ENCODE measurements around the gene AK6. TPM values are rescaled to one million over a fixed set of nuclear protein-coding genes. Genes with fewer than 3 reads are reported as not detected.
"Not testable (repeated sequence)": the region's sequence is repeated elsewhere in the genome, so short reads cannot be mapped to it uniquely, and the experiment has no call there.

Gene AK6
- total RNA-seq, result 10 to 100 TPM in 1 of 2 donors, 1 to 10 TPM in 1; 8.8 to 12.6 TPM
- total RNA-seq, result 4.9 to 11.7 reads per million in 2 donors

GRCh38 chr5:69369340-69370121 lies at the start of gene AK6, which contains the start of the genes RAD17 and TAF9:
Gene AK6, minus strand, starts transcription at chr5:69369520. Its CDS starts 30 bp downstream, at chr5:69369490.
Gene RAD17, plus strand, starts transcription at chr5:69369818. Its CDS starts 2,391 bp downstream, at chr5:69372209.
Gene TAF9, minus strand, starts transcription at chr5:69369520. Its CDS starts 3,783 bp downstream, at chr5:69365737.
- Mint-ChIP-seq H3K4me3 (peak within 1 kb of the TSS; percentile 95), H3K4me1 (peaks cover 20% of the 10 kb centered on the region), H3K27me3 (no peaks in the 10 kb centered on the region), H3K27ac (peak within 1 kb of the TSS; percentile 95), H3K36me3 (ENCODE audit: low read depth) (peaks cover 4% of the 10 kb centered on the region)
- no peaks in the 10 kb centered on the region for H3K9me3 ChIP-seq (ENCODE audit: control insufficient read depth, low read length, poor library complexity, severe bottlenecking)
- peak; percentile 93 for ATAC-seq
- peak; percentile 83 to 86 (median 84) for DNase-seq

GRCh38 chr5:69418554-69418953 lies 49.2 kb upstream of the AK6 start:
- Mint-ChIP-seq H3K4me1 (peaks cover 6% of the 10 kb centered on the region), H3K27ac (no peak overlapping the region), H3K36me3 (ENCODE audit: low read depth) (peaks cover 4% of the 10 kb centered on the region), H3K4me3 (no peak overlapping the region), H3K27me3 (no peaks in the 10 kb centered on the region)
- ATAC-seq (no peak), DNase-seq (no peak)
- no peaks in the 10 kb centered on the region for H3K9me3 ChIP-seq (ENCODE audit: control insufficient read depth, low read length, poor library complexity, severe bottlenecking)

GRCh38 chr5:69416699-69417098 lies 47.4 kb upstream of the AK6 start:
- DNase-seq (no peak), ATAC-seq (no peak)
- Mint-ChIP-seq H3K4me1 (peaks cover 6% of the 10 kb centered on the region), H3K27ac (no peak overlapping the region), H3K36me3 (ENCODE audit: low read depth) (peaks cover 5% of the 10 kb centered on the region), H3K4me3 (no peak overlapping the region), H3K27me3 (no peaks in the 10 kb centered on the region)
- no peaks in the 10 kb centered on the region for H3K9me3 ChIP-seq (ENCODE audit: control insufficient read depth, low read length, poor library complexity, severe bottlenecking)

GRCh38 chr5:69416180-69416579 lies 46.9 kb upstream of the AK6 start:
- H3K27ac Mint-ChIP-seq, result peak overlapping the region; percentile 34

GRCh38 chr5:69415584-69415958 lies 46.3 kb upstream of the AK6 start:
- Mint-ChIP-seq H3K4me1 (peaks cover 6% of the 10 kb centered on the region), H3K27ac (peak overlapping the region; percentile 34), H3K27me3 (no peaks in the 10 kb centered on the region), H3K4me3 (peak overlapping the region; percentile 53), H3K36me3 (ENCODE audit: low read depth) (peaks cover 9% of the 10 kb centered on the region)
- no peaks in the 10 kb centered on the region for H3K9me3 ChIP-seq (ENCODE audit: control insufficient read depth, low read length, poor library complexity, severe bottlenecking)
- ATAC-seq (no peak), DNase-seq (no peak)

More at GRCh38 chr5:69416180-69416579, 46.9 kb upstream of the AK6 start:
- H3K27me3 Mint-ChIP-seq, result no peaks in the 10 kb centered on the region
- no peaks in the 10 kb centered on the region for H3K9me3 ChIP-seq (ENCODE audit: control insufficient read depth, low read length, poor library complexity, severe bottlenecking)
- DNase-seq (no peak), ATAC-seq (no peak)
- H3K4me3 Mint-ChIP-seq, result peak overlapping the region; percentile 53
- peaks cover 9% of the 10 kb centered on the region for H3K36me3 Mint-ChIP-seq (ENCODE audit: low read depth)
- peaks cover 6% of the 10 kb centered on the region for H3K4me1 Mint-ChIP-seq

GRCh38 chr5:69414885-69415583 lies 45.7 kb upstream of the AK6 start, which contains the start of gene MARVELD2:
Gene MARVELD2, plus strand, starts transcription at chr5:69415116. Its CDS starts 4,270 bp downstream, at chr5:69419386.
- Mint-ChIP-seq H3K36me3 (ENCODE audit: low read depth) (peaks cover 8% of the 10 kb centered on the region), H3K27me3 (no peaks in the 10 kb centered on the region), H3K27ac (peak within 1 kb of the TSS; percentile 34), H3K4me3 (peak within 1 kb of the TSS; percentile 71), H3K4me1 (peaks cover 6% of the 10 kb centered on the region)
- no peaks in the 10 kb centered on the region for H3K9me3 ChIP-seq (ENCODE audit: control insufficient read depth, low read length, poor library complexity, severe bottlenecking)
- DNase-seq (peak; percentile 4 to 41 (median 38)), ATAC-seq (peak; percentile 84)

GRCh38 chr5:69404659-69405330 lies 35.5 kb upstream of the AK6 start:
- DNase-seq, result no peak
- Mint-ChIP-seq H3K4me3 (no peak overlapping the region), H3K27me3 (no peaks in the 10 kb centered on the region), H3K27ac (no peak overlapping the region), H3K36me3 (ENCODE audit: low read depth) (peaks cover 7% of the 10 kb centered on the region), H3K4me1 (peaks cover 2% of the 10 kb centered on the region)
- H3K9me3 ChIP-seq (ENCODE audit: control insufficient read depth, low read length, poor library complexity, severe bottlenecking), result no peaks in the 10 kb centered on the region
- no peak for ATAC-seq

- Mint-ChIP-seq H3K27ac (no peak overlapping the region), H3K4me1 (peaks cover 2% of the 10 kb centered on the region), H3K36me3 (ENCODE audit: low read depth) (peaks cover 3% of the 10 kb centered on the region)
Observed at GRCh38 chr5:69378376-69378775, 9.1 kb upstream of the AK6 start.

GRCh38 chr5:69374911-69375446 lies 5.7 kb upstream of the AK6 start:
- DNase-seq (no peak), ATAC-seq (no peak)
- Mint-ChIP-seq H3K4me3 (no peak overlapping the region), H3K27me3 (no peaks in the 10 kb centered on the region), H3K36me3 (ENCODE audit: low read depth) (peaks cover 3% of the 10 kb centered on the region), H3K4me1 (peaks cover 5% of the 10 kb centered on the region), H3K27ac (peak overlapping the region; percentile 76)
- no peaks in the 10 kb centered on the region for H3K9me3 ChIP-seq (ENCODE audit: control insufficient read depth, low read length, poor library complexity, severe bottlenecking)

More at GRCh38 chr5:69378376-69378775, 9.1 kb upstream of the AK6 start:
- DNase-seq, result no peak
- no peaks in the 10 kb centered on the region for H3K9me3 ChIP-seq (ENCODE audit: control insufficient read depth, low read length, poor library complexity, severe bottlenecking)
- Mint-ChIP-seq H3K27me3 (no peaks in the 10 kb centered on the region), H3K4me3 (no peak overlapping the region)
- ATAC-seq, result no peak

- peaks cover 16% of the 10 kb centered on the region for H3K4me1 Mint-ChIP-seq
- H3K9me3 ChIP-seq (ENCODE audit: control insufficient read depth, low read length, poor library complexity, severe bottlenecking), result no peaks in the 10 kb centered on the region
- H3K4me3 Mint-ChIP-seq, result no peak overlapping the region
- no peaks in the 10 kb centered on the region for H3K27me3 Mint-ChIP-seq
- DNase-seq (no peak), ATAC-seq (no peak)
- peaks cover 3% of the 10 kb centered on the region for H3K36me3 Mint-ChIP-seq (ENCODE audit: low read depth)
- H3K27ac Mint-ChIP-seq, result no peak overlapping the region
Observed at GRCh38 chr5:69372394-69372793, 3.1 kb upstream of the AK6 start.

GRCh38 chr5:69370335-69370734 lies 1.0 kb upstream of the AK6 start:
- Mint-ChIP-seq H3K4me3 (peak overlapping the region; percentile 95), H3K27ac (peak overlapping the region; percentile 95), H3K4me1 (peaks cover 19% of the 10 kb centered on the region)
- H3K27me3 Mint-ChIP-seq; H3K36me3 Mint-ChIP-seq (ENCODE audit: low read depth); ATAC-seq; DNase-seq; H3K9me3 ChIP-seq (ENCODE audit: control insufficient read depth, low read length, poor library complexity, severe bottlenecking): not testable (repeated sequence)

- Mint-ChIP-seq H3K27ac (peak overlapping the region; percentile 95), H3K4me3 (peak overlapping the region; percentile 95), H3K27me3 (no peaks in the 10 kb centered on the region), H3K36me3 (ENCODE audit: low read depth) (peaks cover 4% of the 10 kb centered on the region), H3K4me1 (peaks cover 20% of the 10 kb centered on the region)
- H3K9me3 ChIP-seq (ENCODE audit: control insufficient read depth, low read length, poor library complexity, severe bottlenecking), result no peaks in the 10 kb centered on the region
- no peak for DNase-seq
- peak; percentile 18 for ATAC-seq
Observed at GRCh38 chr5:69368458-69369339, 621 bp downstream of the AK6 start.
